ENCODE data around the gene SDK2.

GRCh38 chr17:73347351-73347750 lies 296.9 kb downstream of the SDK2 start:
- no peak for TF ChIP-seq EZH2phosphoT487 (IDR thresholded peaks at IDR 0.05; ENCODE audit: low read length)
- TF ChIP-seq, protein P1, sequence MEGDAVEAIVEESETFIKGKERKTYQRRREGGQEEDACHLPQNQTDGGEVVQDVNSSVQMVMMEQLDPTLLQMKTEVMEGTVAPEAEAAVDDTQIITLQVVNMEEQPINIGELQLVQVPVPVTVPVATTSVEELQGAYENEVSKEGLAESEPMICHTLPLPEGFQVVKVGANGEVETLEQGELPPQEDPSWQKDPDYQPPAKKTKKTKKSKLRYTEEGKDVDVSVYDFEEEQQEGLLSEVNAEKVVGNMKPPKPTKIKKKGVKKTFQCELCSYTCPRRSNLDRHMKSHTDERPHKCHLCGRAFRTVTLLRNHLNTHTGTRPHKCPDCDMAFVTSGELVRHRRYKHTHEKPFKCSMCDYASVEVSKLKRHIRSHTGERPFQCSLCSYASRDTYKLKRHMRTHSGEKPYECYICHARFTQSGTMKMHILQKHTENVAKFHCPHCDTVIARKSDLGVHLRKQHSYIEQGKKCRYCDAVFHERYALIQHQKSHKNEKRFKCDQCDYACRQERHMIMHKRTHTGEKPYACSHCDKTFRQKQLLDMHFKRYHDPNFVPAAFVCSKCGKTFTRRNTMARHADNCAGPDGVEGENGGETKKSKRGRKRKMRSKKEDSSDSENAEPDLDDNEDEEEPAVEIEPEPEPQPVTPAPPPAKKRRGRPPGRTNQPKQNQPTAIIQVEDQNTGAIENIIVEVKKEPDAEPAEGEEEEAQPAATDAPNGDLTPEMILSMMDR (IDR thresholded peaks at IDR 0.05; ENCODE audit: low read length), result no peak

Data from MM.1S (cell line).